Hypothalamus (tissue), 51 donors: ENCODE data around the gene SEC61G.
A peak's percentile ranks its signal among the peaks of the same experiment; 100 is the strongest.

ENCODE experiments used
- DNase-seq, 51 donors: peaks; one replicate each; lab custom pipeline; 2025; lab: John Stamatoyannopoulos, UW

The SEC61G gene

DNA sequence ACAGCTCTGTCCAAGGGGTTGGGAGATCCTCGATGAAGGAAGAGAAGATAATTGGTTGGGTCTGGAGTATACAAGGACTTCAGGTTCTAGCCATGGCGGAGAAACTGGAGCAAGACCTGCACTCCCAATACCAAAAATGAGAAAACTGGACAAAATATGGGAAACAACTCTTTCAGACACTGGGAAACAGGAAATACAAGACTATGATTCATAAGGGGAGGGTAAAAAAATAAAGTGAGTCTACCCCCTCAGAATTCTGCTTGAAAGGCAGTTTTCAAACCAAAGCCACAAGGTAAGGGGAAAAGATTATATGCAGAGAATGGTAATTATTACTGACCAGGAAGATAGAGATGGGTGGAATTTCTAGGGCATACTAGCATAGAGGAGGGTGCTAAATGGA is 10.2 kb upstream of the SEC61G start:
- DNase-seq = no peak

DNA sequence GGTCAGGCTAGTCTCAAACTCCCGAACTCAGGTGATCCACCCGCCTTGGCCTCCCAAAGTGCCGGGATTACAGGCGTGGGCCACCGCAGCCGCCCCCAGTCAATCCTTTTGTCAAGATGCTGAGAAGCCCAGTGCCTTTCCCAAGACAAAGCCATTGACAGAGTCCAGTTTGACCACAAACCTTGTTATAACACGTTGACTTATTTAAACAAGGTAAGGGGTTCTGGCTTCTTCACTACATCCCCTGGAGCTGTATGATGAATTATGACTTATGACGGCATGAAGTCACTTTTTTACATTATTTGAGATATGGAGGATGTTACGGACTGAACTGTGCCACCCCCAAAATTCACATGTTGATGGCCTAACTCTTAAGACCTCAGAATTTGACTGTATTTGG is 5.8 kb upstream of the SEC61G start:
- no peak for DNase-seq

DNA sequence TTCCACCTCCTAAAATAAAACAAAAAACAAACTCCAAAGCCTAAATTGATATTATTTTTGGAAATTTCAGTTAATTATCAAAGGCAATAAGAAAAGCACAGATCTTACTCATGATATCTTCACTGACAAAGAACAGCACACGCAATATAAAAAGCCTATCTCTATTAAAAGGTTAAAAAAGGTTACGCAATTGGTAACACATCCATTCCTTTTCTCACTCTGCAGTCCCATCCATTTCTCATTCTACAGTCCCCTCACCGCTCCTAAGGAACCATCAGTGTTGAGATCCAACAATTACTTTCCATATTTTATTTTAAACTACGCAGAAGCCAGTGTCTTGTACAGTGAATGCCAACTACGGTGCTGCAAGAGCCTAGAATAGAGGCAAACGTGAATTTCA is 1.3 kb downstream of the SEC61G start:
- DNase-seq = no peak

DNA sequence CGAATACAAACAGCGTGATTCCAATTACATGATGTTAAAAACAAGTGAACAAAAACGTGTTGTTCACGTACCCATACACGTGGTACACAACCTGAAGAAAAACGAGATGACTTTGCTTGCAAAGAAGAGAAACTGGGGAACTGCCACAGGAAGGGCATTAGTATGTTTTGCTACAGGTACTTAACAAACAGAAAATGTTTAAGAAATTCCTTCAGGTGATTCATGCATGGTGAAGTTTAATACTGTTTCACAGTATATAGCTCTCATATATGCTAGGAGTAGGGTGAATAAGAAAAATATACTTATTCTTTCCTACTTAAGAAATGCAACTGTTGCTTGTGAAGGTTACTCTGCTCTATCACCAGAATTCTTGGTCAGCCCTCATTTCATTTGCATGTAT is 9.8 kb downstream of the SEC61G start:
- DNase-seq = no peak

DNA sequence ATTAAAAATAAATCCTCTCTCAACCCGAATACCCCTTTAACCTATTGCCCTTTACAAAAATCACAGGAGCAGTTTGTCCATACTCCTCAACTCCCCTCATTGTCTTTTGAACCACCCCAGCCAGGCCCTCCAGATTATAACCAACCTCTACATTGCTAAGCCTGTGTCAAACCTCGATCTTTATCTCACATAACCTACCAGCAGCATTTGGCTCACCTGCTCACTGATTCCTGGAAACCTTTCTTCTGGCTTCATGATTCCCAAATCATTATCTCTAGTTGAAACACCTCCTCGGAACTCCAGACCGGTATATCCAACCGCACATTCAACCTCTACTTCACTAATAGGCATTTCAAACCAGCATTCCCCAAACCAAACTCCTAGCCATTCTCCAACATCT is 11.8 kb downstream of the SEC61G start:
- DNase-seq = no peak

DNA sequence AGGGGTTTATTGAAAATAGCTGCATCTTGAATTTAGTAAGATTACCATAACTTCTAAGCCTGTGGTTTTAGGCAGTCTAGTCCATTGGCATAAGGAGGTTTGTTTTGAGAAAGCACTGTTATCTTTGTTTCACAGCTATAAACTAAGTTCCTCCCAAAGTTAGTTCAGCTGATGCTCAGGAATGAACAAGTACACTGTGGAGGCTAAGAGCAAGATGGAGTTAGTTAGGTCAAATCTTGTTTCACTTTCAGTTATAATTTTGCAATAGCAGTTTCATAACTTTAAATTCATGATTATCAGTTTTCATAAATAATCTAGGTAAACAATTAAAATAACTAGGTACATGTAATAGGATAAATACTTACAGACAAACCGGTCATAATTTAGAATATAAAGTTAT is 15.4 kb downstream of the SEC61G start:
- no peak for DNase-seq

DNA sequence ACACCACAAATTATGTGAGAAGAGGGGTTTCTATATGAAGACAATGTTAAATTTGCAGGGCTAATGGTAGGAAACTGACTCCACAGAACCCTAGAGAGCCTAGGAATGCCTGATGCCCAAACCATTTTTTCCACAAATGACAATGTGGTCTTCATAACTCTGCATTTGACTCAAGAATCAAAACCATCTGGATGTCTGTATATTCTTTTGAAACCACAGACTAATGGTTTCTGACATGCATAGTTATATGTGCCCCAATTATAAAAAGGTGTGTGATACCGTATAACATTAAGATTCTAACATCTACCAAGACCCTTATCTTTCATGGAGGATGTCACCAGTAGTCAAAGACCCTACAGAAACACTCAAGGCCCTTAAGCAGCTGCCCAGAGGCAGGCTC is 20.3 kb downstream of the SEC61G start:
- no peak for DNase-seq

DNA sequence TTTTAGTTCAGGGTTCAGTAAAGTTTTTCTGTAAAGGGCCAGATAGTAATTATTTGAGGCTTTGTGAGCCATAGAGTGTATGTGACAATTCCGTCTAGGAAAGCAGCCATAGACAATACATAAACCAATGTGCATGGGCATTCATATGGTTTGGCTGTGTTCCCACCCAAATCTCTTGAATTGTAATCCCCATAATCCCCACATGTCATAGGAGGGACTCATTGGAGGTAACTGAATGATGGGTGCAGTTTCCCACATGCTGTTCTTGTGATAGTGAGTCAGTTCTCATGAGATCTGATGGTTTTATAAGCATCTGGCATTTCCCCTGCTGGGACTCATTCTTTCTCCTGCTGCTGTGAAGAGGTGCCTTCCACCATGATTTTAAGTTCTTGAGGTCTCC is 29.9 kb downstream of the SEC61G start:
- no peak for DNase-seq

DNA sequence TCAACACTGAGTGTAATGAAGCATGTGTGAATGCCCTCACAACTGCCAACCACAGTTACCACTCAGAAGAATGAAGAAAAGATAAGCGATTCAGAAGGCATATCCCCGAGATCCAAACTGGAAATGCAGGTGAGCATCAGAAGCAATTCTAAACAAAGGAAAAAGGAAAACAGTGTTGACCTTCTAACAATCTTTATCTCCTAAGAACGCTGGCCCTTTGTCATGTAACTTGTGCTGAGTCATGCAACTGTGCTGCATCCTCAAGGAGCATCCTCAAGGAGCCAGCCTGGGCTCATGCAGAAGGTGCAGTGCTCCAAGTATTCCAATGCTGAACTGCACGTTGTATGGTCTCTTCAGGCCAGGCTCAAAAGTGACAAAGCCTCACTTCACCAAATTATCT is 30.6 kb downstream of the SEC61G start:
- no peak for DNase-seq

DNA sequence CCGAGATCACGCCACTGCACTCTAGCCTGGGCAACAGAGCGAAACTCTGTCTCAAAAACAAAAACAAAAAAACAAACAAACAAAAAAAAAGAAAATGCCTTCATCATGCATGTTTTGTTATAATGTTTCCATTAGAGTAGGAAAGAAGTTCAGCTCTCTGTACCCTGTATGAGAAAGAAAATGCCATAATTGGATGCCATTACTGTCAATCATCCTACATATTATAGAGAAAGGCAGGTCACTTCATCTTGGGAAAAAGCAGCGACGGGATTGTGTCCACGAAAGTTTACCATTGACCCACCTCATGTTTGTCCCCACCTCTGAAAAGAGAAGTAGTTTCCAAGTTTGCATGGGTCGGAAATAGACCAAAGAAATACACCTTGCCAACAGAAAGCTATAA is 33.8 kb downstream of the SEC61G start:
- DNase-seq = no peak

DNA sequence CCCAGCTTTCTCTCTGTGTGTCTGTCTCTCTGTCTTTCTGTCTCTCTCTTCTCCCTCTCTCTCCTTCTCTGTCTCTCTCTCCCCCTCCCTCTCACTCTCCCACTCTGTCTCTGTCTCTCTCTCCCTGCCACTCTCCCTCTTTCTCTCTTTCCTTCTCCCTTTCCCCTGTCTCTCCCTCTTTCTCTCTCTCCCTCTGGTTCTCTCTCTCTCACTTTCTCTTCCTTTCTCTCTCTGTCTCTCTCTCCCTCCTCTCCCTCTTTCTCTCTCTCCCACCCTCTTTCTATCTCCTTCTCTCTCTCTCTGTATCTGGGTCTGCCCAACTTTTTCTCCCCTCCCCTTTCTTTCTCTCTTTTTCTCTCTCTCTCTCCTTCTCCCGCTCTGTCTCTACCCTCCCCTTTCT is 36.5 kb downstream of the SEC61G start:
- DNase-seq = no peak

DNA sequence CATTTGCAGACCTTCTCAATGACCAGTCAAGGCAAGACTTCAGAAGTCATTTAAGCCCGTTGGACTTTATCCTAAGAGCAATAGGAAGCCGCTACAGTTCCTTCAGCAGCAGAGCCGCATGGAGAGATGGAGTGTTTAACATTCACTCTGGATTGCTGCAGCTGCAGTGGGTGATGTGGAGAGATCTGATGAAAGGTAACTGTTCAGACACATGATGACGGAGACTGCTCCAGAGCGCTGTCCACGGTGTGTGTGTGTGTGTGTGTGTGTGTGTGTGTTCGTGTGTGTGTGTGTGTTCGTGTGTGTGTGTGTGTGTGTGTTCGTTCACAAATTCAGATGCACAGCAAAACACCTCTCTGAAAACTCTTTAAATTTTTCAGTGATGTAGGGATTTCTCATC is 37.0 kb downstream of the SEC61G start:
- DNase-seq = no peak

DNA sequence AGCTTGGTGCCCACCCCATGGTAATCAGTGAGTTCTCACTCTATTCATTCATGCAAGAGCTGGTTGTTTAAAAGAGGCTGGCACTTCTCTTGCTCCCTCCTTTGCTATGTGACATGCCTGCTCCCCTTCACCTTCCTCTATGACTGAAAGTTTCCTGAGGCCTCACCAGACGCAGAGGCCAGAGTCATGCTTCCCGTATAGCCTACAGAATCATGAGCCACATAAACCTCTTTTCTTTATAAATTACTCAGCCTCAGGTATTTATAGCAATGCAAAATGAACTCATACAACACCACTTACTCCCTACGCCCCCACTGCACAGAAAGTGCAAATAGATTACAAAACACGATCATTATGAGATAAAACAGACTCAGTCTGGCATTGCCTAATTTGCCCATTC is 39.0 kb downstream of the SEC61G start:
- DNase-seq = no peak

DNA sequence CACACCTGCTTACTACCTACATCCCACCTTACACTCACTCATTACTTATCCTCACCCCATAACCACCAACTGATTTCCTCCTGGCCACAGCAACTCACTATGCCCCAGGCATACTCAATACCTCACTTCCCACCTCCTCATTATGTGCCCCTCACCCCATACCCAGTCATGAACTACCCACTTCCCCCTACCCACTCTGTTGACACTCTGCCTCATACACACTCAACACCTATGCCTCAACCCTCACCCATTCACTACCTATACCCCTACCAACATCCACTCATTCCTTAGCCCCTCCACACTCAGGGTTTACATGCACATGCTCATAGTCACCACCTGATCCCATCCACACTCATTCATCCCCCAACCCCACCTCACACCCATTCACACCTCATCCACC is 39.6 kb downstream of the SEC61G start:
- no peak for DNase-seq

DNA sequence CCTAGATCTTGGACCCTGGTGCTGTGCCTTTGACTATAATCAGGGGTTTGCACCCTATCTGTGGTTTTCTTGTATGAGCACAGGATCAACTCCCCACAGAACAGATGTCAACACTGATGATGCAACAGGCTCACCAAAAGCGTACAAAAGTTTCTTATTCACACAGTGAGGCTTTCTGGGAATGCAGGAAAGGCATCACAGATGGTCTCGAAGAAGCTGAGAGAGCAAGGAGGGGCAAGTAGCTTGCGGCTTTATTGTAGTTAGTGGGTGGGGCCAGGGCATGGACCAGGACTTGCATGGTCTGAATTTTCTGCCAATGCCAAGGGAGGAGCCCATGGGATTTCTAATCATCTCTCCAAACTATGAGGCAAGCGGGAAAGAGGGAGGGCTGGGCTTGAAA is 46.2 kb downstream of the SEC61G start:
- DNase-seq = no peak

DNA sequence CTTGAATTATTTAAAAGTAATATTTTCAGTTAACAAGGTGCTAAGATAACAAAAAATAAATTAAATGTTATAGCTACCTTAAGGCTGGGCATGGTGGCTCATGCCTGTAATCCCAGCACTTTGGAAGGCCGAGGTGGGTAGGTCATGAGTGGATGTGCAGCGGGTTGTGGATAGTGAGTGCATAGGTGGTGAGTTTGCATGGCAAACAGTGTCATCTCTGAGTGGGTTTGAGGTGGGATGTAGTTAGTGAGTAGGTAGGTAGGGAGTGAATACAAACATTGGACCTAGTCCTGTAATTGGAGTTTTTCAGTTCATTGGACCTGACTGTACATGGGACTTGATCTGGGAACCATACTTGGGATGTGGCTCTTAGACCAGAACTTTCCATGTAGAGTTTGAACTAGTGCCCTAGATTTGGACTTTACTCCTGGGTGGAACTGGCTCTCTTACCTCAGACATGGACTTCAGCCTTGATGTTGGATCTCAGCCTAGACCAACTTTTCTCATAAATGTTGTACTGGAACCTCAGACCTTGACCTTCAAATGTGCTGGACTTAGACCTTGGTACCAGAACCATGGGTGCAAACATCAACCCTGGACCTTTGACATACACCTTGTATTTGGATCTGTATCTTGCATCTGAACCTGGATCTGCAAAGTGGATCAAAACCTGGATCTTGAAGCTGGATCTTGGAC is 47.0 kb downstream of the SEC61G start:
- DNase-seq = no peak

DNA sequence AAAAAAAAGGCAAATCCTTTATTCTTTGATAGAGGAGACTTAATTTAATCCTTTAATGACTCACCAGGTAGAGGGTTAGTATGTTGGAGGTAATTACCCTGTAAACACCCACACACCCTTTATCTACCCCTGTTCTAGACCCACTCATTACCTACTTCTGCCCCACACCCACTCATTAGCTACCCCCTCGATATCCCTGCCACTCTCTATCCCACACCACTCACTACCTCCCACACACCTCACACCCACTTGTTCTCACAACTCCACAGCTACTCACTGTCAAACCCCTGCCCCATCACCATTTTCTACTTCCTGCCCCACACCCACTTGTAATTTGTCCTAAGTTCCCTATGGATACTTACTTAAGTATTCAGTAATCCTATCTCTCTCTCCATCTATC is 49.7 kb downstream of the SEC61G start:
- no peak for DNase-seq

DNA sequence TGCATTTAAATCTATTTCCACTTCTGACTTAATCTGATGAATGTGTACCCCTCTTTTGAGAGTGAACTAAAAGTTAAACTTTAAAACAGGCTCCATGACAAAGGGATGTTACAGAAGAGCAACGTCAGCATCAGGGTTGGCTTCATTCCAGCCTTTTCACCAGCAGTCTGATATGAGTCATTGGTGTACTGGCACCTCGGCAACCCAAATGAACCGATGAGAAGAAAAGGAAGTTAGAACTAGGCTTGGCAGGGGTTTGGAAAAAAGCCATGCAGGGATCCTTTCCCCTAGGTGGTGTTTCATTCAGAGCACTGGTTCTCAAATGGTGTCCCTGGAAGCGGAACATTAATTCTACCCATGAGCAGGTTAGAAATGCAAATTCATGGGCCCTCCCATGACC is 53.6 kb downstream of the SEC61G start:
- peak in 3 of 51 donors; percentile 2 to 26 (median 8) for DNase-seq

DNA sequence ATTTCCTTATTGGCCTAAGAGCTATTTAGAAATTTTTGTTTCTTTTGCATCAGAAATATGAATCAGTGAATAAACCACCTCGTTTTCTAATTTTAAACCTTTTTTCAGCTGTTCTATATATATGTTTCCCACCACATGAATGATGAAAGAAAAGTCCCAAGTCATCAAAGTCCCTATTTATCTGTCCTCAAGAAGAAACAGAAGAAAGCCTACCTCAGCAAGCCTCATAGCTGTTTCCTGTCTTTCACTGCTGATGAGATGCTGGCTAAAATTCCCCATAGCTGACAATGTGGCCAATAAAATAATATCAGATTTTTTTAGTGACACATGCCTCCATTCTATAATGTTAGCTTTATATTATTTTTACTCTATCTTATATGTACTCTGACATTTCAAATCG is 54.2 kb downstream of the SEC61G start:
- no peak for DNase-seq
